Measurements from ENCODE around the gene IL4R. TPM values are rescaled to one million over a fixed set of nuclear protein-coding genes. Genes with fewer than 3 reads are reported as not detected.
A peak's percentile ranks its signal among the peaks of the same experiment; 100 is the strongest.
"Not testable (repeated sequence)": the region's sequence is repeated elsewhere in the genome, so short reads cannot be mapped to it uniquely, and the experiment has no call there.

The IL4R gene
- total RNA-seq, 1 donor from 2014 or later, result 64.1 TPM

DNA sequence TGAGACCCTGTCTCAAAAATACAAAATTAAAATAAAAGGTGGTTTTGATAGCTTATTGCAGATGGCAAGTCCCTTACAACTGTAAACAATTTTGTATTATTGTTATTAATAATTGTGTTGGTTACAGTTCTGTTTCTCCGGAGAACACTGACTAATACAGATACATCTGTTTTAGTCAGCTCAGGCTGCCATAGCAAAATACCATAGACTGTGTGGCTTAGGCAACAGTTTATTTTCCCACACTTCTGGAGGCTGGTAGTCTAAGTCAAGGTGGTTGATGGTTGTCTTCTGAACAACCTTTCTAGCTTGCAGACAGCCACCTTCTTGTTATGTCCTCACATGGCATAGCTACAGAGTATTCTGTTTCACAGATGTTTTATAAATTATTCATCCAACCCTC lies 74.0 kb downstream of the IL4R start:
- DNase-seq (ENCODE audit: extremely low spot score in 2 of 2), result no peak
- H3K9me3 ChIP-seq, result no peaks in the 10 kb centered on the region
- no peak overlapping the region for H3K27ac ChIP-seq
- H3K4me3 ChIP-seq, result no peak overlapping the region
- intact Hi-C loops (cut with DNase I), result no loop called here
- TF ChIP-seq, protein P1, sequence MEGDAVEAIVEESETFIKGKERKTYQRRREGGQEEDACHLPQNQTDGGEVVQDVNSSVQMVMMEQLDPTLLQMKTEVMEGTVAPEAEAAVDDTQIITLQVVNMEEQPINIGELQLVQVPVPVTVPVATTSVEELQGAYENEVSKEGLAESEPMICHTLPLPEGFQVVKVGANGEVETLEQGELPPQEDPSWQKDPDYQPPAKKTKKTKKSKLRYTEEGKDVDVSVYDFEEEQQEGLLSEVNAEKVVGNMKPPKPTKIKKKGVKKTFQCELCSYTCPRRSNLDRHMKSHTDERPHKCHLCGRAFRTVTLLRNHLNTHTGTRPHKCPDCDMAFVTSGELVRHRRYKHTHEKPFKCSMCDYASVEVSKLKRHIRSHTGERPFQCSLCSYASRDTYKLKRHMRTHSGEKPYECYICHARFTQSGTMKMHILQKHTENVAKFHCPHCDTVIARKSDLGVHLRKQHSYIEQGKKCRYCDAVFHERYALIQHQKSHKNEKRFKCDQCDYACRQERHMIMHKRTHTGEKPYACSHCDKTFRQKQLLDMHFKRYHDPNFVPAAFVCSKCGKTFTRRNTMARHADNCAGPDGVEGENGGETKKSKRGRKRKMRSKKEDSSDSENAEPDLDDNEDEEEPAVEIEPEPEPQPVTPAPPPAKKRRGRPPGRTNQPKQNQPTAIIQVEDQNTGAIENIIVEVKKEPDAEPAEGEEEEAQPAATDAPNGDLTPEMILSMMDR (IDR thresholded peaks at IDR 0.05), result no peak
- TF ChIP-seq POLR2AphosphoS5 (IDR thresholded peaks at IDR 0.05; ENCODE audit: insufficient read depth in 1 of 2, low read depth in 1 of 2), result no peak
- TF ChIP-seq POLR2A (IDR thresholded peaks at IDR 0.05), result no peak
- H3K4me1 ChIP-seq, result no peaks in the 10 kb centered on the region
- no peaks in the 10 kb centered on the region for H3K27me3 ChIP-seq
- no peaks in the 10 kb centered on the region for H3K36me3 ChIP-seq

DNA sequence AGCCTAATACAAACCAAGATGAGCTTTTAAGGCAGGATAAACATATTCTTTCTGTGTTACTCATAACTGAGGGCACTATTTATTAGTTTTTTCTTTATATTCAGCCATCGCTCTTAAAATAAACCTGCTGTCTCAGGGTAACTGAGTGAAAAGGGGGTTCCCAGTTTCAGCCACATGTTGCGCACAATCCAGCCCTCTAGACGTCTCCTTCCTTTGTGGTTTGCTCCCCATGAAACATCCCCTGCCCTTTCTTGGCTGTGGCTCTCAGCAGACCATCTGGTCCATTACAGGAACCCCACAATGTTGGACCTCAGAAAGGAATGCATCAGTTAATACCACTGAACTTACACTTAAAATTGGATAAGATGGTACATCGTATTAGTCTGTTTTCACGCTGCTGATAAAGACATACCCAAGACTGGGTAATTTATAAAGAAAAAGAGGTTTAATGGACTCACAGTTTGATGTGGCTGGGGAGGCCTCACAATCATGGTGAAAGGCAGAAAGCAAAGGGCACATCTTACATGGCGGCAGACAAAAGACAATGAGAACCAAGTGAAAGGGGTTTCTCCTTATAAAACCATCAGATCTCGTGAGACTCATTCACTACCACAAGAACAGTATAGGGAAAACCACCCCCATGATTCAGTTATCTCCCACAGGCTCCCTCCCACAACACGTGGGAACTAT lies 75.6 kb downstream of the IL4R start:
- peak in 1 of 2 donors; percentile 34 for DNase-seq (ENCODE audit: extremely low spot score in 2 of 2)
- TF ChIP-seq POLR2A (IDR thresholded peaks at IDR 0.05) (no peak), POLR2AphosphoS5 (IDR thresholded peaks at IDR 0.05; ENCODE audit: insufficient read depth in 1 of 2, low read depth in 1 of 2) (no peak)
- TF ChIP-seq, protein P1 (IDR thresholded peaks at IDR 0.05), result no peak
- Histone ChIP-seq H3K27me3 (no peaks in the 10 kb centered on the region), H3K4me1 (no peaks in the 10 kb centered on the region), H3K27ac (no peak overlapping the region), H3K4me3 (no peak overlapping the region), H3K36me3 (no peaks in the 10 kb centered on the region), H3K9me3 (no peaks in the 10 kb centered on the region)
- intact Hi-C loops (cut with DNase I), result no loop called here

DNA sequence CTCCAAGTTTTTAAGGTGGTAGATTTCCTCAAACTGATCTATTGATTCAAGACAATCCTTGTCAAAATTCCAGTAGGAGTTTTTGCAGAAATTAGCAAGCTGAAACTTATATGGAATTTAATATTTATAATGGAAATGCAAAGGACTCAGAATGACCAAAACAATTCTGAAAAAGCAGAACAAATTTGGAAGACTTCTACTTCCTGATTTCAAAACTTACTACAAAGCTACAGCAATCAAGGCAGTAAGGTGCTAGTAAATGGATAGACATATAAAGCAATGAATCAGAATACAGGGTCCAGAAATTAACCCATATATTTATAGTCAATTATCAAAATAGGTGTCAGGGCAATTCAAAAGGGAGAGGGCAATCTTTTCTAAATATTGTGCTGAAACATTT lies 76.4 kb downstream of the IL4R start:
- Histone ChIP-seq H3K27me3 (no peaks in the 10 kb centered on the region), H3K4me3 (no peak overlapping the region), H3K4me1 (no peaks in the 10 kb centered on the region), H3K9me3 (no peaks in the 10 kb centered on the region), H3K36me3 (no peaks in the 10 kb centered on the region), H3K27ac (no peak overlapping the region)
- DNase-seq (ENCODE audit: extremely low spot score in 2 of 2), result no peak
- intact Hi-C loops (cut with DNase I), result no loop called here
- TF ChIP-seq, protein P1 (IDR thresholded peaks at IDR 0.05), result no peak
- TF ChIP-seq POLR2AphosphoS5 (IDR thresholded peaks at IDR 0.05; ENCODE audit: insufficient read depth in 1 of 2, low read depth in 1 of 2) (no peak), POLR2A (IDR thresholded peaks at IDR 0.05) (no peak)

DNA sequence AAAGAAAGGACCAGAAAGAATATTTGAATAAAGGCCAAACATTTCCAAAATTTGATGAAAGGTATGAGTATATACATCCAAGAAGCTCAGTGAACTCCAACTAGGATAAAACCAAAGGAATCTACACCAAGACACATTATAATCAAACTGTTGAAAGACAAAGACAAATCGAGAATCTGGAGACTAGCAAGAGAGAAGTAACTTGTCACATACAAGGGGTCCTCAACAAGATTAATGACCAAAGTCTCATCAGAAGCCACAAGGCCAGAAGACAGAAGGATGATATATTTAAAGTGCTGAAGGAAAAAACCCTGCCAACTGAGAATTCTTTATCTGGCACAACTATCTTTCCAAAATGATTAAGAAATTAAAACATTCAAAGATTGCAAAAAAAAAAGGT lies 78.9 kb downstream of the IL4R start:
- H3K36me3 ChIP-seq, result no peaks in the 10 kb centered on the region
- H3K27me3 ChIP-seq, result no peaks in the 10 kb centered on the region
- TF ChIP-seq, protein P1 (IDR thresholded peaks at IDR 0.05), result no peak
- no peak for TF ChIP-seq POLR2A (IDR thresholded peaks at IDR 0.05)
- TF ChIP-seq POLR2AphosphoS5 (IDR thresholded peaks at IDR 0.05; ENCODE audit: insufficient read depth in 1 of 2, low read depth in 1 of 2), result no peak
- intact Hi-C loops (cut with DNase I), result no loop called here
- no peaks in the 10 kb centered on the region for H3K9me3 ChIP-seq
- no peaks in the 10 kb centered on the region for H3K4me1 ChIP-seq
- H3K27ac ChIP-seq, result no peak overlapping the region
- no peak overlapping the region for H3K4me3 ChIP-seq
- DNase-seq (ENCODE audit: extremely low spot score in 2 of 2), result no peak

DNA sequence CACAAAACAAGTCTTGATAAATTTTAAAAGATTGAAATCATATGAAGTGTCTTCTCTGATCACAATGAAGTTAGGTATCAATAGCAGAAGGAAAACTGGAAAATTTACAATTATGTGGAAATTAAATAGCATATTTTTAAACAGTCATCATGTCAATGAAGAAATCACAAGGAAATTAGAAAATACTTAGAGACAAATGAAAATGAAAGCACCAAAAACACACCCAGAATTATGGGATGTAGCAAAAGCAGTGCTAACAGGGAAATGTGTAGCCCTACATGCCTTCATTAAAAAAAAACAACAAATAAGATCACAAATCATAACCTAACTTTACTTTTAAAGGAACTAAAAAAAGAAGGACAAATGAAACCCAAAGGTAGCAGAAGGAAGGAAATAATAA lies 80.7 kb downstream of the IL4R start:
- Histone ChIP-seq H3K4me1 (no peaks in the 10 kb centered on the region), H3K27me3 (no peaks in the 10 kb centered on the region), H3K9me3 (no peaks in the 10 kb centered on the region), H3K36me3 (no peaks in the 10 kb centered on the region), H3K4me3 (no peak overlapping the region), H3K27ac (no peak overlapping the region)
- intact Hi-C loops (cut with DNase I), result no loop called here
- TF ChIP-seq POLR2A (IDR thresholded peaks at IDR 0.05), result no peak
- TF ChIP-seq POLR2AphosphoS5 (IDR thresholded peaks at IDR 0.05; ENCODE audit: insufficient read depth in 1 of 2, low read depth in 1 of 2), result no peak
- TF ChIP-seq, protein P1 (IDR thresholded peaks at IDR 0.05), result no peak
- no peak for DNase-seq (ENCODE audit: extremely low spot score in 2 of 2)

DNA sequence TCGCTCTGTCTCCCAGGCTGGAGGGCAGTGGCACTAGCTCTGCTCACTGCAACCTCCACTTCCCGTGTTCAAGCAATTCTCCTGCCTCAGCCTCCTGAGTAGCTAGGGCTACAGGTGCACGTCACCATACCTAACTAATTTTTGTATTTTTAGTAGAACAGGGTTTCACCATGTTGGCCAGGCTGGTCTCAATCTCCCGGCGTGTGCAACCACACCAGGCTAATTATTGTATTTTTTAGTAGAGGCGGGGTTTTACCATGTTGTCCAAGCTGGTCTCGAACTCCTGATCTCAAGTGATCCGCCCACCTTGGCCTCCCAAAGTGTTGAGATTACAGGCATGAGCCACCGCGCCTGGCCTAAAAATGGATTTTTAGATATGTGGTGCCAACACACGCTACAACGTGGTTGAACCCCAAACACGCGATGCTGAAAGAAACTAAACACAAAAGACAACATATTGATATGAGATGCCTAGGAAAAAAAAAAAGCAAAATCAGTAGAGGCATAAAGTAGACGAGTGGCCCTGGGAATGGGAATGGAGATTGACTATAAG lies 84.6 kb downstream of the IL4R start:
- DNase-seq (ENCODE audit: extremely low spot score in 2 of 2); H3K4me3 ChIP-seq; H3K27me3 ChIP-seq; H3K36me3 ChIP-seq; intact Hi-C loops (cut with DNase I); H3K27ac ChIP-seq; H3K9me3 ChIP-seq: not testable (repeated sequence)
- H3K4me1 ChIP-seq, result peaks cover 19% of the 10 kb centered on the region
